Raji (cell line): ENCODE measurements around the gene PON2.

ENCODE experiments used
- POLR2A ChIP-seq: IDR thresholded peaks from 2 replicates; pipeline ENCODE4 v1.6.1; 2011; ENCODE audit warnings: low read depth, low read length, control low read depth; ENCODE audit not compliant: insufficient read depth

The PON2 gene

DNA sequence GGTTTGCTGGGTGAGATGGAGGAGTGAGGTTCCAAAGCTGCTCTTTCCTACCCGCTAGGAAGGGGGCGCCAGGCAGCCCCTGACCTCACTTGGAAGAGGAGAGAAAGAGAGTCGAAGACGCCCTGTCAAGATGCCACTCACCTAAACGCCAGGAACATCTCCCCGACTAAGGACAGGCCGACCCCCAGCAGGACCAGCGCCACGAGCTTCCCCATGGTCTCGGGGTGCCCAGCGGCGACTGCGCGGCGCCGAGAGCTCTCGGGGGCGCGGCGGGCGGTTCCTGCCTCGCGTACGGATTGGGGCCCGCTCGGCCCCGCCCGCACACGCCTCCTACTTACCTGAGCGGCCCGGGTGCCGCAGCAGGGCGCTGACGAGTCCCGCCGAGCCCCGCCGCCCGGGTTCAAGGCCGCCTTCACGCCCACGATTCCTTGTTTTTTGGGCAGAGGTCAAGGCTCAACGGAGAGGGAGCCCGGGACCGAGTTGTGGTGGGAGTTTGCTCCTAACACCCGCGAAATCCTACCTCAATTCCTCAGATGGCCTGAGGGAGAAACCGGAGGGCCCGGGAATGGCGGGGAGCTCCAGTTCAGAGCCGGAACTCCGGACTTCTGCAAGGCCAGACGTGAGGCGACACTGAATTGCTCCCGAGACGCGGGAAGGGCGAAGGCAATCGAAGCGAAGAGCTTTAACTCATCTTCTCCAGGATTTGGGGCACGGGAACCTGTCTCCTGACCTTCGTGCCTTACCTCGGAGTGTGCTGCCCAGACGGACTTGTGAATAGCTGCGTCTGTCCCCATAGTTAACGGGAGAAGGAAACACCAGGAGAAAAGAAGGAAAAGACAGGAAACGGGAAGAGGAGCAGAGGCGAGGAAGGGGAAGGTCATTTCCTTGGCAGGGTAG is 38.4 kb downstream of the PON2 start, which contains the start of gene PON3:
Gene PON3 (minus strand): TSS at position 240 of the 897 bp plus-strand sequence. CDS start 25 bp downstream, at position 215.
- TF ChIP-seq POLR2A = no peak

DNA sequence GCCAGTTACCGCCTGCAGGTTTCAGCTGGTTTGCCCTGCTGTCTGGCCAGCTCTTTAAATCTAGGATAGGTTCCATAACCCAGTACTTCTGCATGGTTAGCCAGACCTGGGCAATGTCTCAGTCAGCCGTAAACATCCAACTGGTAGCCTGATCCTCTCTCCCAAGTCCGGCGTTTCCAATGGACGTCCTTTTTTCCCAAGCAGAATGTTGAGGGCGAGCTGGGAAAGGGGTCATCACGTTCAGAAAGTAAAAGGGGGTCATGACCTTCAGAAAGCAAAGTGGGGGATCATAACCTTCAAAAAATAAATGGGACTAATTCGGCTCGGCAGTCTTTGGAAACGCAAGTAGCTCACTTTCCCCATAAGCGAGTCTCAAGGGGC is 39.1 kb downstream of the PON2 start:
- TF ChIP-seq POLR2A = no peak

DNA sequence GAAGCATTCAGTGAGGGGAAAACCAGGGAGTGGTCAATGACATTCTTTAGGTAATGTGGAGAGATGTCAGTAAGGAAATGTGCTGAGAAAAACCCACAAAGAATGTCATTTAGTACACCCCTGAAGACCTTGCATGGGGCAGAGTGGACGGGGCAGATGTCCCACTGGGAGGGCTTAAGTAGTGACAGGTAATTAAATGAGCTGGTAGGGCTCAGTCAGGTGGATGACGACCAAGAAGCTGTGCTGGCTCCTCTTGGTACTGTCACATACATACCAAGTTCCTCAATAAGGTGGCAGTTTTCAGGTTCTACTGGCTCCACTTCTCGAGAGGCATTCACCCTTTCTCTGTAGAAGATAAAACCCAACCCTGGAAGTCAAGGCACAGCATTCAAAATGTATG is 40.5 kb downstream of the PON2 start:
- TF ChIP-seq POLR2A = no peak

DNA sequence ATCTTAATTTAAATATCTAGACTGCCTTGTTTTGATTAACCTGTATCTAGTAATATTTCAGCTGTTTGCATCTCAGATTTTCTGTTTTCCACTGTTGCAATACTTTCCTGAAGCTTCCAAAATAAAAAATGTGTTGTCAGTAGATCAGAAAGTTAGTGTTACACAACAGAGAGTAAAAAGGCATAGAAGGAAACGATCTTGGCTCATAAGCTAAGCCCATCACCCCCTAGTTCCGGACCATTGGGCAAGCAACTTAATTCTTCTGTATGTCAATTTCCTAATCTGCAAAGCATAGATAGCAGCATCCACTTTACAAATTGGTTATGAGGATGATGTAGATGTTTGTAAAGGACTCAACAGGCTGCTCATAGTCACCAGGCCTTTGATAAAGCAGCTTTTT is 43.1 kb downstream of the PON2 start:
- TF ChIP-seq POLR2A = no peak

DNA sequence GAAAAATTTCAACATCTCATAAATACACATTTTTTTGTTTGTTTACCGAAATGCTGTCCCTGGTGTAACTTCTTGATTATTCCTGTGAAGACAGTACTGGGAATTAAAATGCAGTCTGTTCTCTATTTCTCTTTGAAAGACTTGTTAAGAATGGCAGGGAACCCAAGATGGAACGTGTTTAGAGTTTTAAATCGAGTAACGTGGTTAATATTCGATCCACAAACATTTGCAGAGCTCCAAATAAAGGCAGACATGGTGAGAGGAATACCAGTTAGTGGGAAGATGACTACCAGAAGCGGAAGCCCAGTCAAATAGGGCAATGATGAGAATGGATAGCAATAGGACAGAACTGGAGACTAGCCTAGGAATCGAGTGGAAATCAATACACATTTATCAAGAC is 45.3 kb downstream of the PON2 start:
- no peak for TF ChIP-seq POLR2A

DNA sequence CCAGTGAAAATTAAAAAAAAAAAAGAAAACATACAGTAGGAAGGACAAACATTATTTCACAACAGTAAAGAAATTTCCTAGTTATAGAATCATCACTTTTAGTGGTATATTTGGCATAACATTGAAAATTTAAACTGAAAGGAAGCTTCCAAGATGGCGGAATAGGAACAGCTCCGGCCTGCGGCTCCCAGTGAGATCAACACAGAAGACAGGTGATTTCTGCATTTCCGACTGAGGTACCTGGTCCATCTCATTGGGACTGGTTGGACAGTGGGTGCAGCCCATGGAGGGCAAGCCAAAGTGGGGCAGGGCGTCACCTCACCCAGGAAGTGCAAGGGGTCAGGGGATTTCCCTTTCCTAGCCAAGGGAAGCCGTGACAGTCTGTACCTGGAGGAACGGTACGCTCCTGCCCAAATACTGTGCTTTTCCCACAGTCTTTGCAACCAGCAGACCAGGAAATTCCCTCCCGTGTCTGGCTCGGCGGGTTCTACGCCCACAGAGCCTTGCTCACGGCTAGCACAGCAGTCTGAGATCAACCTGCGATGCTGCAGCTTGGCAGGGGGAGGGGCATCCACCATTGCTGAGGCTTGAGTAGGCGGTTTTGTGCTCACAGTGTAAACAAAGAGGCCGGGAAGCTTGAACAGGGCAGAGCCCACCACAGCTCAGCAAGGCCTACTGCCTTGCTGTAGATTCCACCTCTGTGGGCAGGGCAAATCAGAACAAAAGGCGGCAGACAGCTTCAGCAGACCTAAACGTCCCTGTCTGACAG is 58.0 kb downstream of the PON2 start:
- no peak for TF ChIP-seq POLR2A

DNA sequence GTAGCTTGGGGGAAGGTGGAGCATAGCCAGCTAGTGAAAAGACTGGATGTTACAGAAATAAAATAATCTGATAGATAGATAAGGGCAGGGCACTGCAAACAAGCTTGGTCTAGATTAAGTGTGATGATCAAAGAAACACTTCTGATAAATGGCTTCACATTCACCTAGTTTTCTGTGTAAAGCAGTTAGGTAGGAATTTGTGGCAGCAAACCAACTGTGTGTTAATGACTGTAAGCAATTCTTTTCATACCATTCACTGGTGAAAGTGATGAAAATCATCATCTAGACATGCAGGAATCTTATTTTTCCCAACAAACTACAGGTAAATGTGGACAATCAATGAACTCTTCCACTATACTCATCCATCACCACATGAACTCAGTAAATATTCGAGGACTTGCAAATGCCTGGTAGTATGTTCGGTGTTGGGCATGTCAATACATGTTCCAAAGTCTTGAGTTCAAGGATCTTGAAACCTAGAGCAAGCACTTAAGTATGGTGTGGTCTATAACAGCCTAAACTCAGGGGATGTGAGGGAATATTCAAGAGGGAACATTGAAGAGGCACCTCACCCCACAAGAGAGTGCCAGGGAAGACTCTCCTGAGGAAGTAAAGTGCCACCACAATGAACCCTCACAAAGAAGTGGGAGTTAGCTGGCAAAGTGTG is 59.1 kb downstream of the PON2 start:
- TF ChIP-seq POLR2A = no peak

DNA sequence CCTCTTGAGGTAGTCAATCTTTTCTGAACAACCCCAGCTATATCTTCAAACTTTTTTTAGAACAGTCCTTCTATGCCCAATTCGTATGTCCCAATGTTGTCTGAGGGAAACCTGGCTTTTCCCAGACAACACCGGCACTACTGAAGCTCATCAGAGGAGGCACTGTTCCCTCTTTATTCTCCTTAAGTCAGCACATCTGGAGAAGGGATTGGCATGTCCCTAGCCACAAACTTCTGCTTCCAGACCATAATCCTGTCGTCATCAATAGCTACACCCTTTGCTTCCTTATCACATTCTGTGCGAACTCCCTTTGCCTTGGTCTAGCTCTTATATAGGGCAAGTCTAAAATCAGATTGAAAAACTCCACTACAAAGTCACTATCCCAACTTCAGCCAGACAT is 61.5 kb downstream of the PON2 start:
- no peak for TF ChIP-seq POLR2A

DNA sequence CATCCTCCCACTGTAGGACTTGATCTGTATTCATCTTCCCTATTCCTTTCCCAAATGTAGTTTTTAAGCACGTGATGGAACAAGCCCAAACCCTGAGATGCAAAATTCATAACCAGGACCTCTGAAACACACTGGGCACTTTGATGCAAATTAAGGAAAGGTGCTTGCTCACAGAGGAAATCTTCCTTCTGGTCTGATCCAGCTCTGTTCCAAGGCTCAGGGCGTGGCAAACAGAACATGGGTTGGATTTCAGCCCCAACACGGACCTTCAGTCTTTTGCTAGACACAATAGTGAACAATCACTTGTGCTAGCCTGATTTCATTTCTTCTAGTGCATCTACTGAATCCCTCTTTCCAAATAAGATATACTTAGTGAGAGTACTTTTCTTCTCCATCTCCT is 66.6 kb downstream of the PON2 start:
- TF ChIP-seq POLR2A = no peak

DNA sequence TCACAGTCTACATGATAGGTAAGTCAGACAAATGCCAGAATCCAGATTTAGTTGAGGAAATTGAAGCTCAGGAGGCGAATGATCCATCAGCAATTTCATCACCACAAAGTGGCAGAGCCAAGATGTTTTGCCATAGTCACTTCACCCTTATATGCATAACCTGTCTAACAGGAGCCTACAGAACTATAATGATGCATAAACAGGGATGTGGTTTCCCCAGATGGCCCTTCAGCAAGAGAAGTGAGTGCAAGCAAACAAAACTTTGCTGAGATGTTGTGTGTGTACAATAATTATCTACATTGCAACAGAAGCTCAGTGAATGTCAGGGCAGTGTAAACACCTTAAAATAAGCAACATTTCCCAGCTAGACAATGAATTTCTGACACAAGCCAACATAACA is 67.2 kb downstream of the PON2 start:
- no peak for TF ChIP-seq POLR2A

DNA sequence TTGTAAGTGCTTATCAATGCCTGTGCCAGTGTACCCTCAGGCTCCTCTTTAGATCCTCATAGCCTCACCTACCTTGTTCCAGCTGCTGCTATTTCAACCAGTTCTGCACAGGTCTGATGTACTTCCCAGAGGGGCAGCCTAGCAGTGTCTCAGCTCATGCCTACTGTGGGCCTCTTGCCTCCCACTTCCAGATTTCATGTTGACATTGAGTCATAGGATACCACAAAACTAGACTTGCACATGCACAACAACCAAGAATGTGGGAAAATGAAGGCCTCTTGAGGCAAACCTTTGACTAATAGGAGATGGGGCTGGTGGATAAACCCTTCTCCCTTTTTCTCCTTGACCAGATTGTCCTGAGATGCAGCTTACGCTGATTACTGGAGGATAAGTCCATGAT is 69.7 kb downstream of the PON2 start:
- no peak for TF ChIP-seq POLR2A

DNA sequence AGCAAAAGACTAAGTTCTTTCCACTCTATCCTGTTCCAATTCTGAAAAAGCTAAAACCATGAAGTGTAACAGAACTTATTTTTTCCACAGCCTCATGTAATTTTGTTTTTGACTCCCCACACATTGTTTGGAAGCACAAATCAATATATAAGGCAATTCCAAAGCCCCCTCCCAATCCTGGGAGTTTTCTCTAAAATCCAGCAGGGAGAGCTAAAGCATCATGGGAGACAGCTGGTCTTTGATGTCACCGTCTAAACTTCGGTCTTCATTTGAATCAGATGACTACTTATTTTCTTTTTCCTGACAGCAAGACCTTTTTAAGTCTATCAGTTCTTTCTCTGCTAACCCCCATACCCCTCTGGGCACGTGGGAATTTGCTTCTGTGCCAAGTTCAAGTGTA is 77.2 kb downstream of the PON2 start:
- no peak for TF ChIP-seq POLR2A
